Left lung (tissue), 10 donors: ENCODE results near the gene ATP1A3. TPM values are rescaled to one million over a fixed set of nuclear protein-coding genes. Genes with fewer than 3 reads are reported as not detected.
"Not testable (repeated sequence)": the region's sequence is repeated elsewhere in the genome, so short reads cannot be mapped to it uniquely, and the experiment has no call there.

Source experiments
- ATAC-seq: fragments of 200-7000 bp; cut with Tn5 transposase; one replicate; pipeline ENCODE4 v1.9.1; 2020; ENCODE audit warnings: moderate library complexity
- DNase-seq, 4 donors: peaks; one replicate each; pipeline ENCODE4 v3.0.0-alpha.2; 2013 to 2020
- H3K27ac ChIP-seq, 2 donors: fragments of 200-600 bp; sonication (generic) in 1 of 2; one replicate each; pipeline versions ENCODE4 v1.5.0 to v1.8.0; 2020 to 2021
- H3K27me3 ChIP-seq, 2 donors: fragments of 200-600 bp; sonication (generic) in 1 of 2; one replicate each; pipeline versions ENCODE4 v1.5.0 to v1.8.0; 2020 to 2021
- H3K36me3 ChIP-seq, 2 donors: fragments of 200-600 bp; sonication (generic) in 1 of 2; one replicate each; pipeline versions ENCODE4 v1.5.0 to v1.8.0; 2020 to 2021
- H3K4me1 ChIP-seq, 2 donors: fragments of 200-600 bp; one replicate each; pipeline ENCODE4 v1.8.0; 2021
- H3K4me3 ChIP-seq, 2 donors: fragments of 200-600 bp; sonication (generic) in 1 of 2; one replicate each; pipeline versions ENCODE4 v1.5.0 to v1.8.0; 2020 to 2021; ENCODE audit warnings: mild to moderate bottlenecking in 1 of 2
- H3K9me3 ChIP-seq, 2 donors: fragments of 200-600 bp; sonication (generic) in 1 of 2; one replicate each; pipeline versions ENCODE4 v1.5.0 to v1.8.0; 2020 to 2021
- CTCF ChIP-seq, 2 donors: fragments of 200-600 bp; sonication (generic) in 1 of 2; IDR thresholded peaks; one replicate each; pipeline versions ENCODE4 v1.5.0 to v1.8.0; 2021; ENCODE audit warnings: antibody characterized with exemption in 2 of 2
- intact Hi-C, 2 donors: fragments of 100-400 bp; cut with DNase I; formaldehyde crosslinking; loops; one replicate each; pipeline versions ENCODE4 v1.11.2 to v1.14.2; 2022
- polyA plus RNA-seq, 6 donors: library from polyadenylated mRNA; unstranded; fragments of 120-200 nt; gene quantifications; one replicate each; pipeline ENCODE4 v1.2.1, GENCODE V29; 2013; ENCODE audit not compliant: insufficient read length in 6 of 6
- total RNA-seq, 2 donors: library from RNA; stranded (reverse); fragmentation: NEBNext Ultra II Directional; extraction: Animal tissue kit (Norgen Biotek cat#: 25700); gene quantifications; one replicate each; pipeline ENCODE4 v1.2.1, GENCODE V29; 2021
- donor health status: DM: no; HTN: yes; CAD: no.
- donor health status: DM: no; HTN: no; CAD: no.

Gene ATP1A3
- total and polyA plus RNA-seq, 8 donors = 0.20 to 0.86 (median 0.40) TPM; not detected in 3

GRCh38 chr19:42022616-42023015, 28.6 kb upstream of the ATP1A3 start:
- DNase-seq (no peak), ATAC-seq (no peak)
- H3K4me3 ChIP-seq = no peak overlapping the region
- H3K36me3 ChIP-seq = no peaks in the 10 kb centered on the region
- peaks cover 0 to 5% of the 10 kb centered on the region in 2 donors for H3K4me1 ChIP-seq
- H3K9me3 ChIP-seq = no peaks in the 10 kb centered on the region
- intact Hi-C loops = no loop called here
- H3K27ac ChIP-seq = no peak overlapping the region
- peaks cover 0 to 8% of the 10 kb centered on the region in 2 donors for H3K27me3 ChIP-seq
- TF ChIP-seq CTCF (IDR thresholded peaks at IDR 0.05) = no peak

GRCh38 chr19:42021185-42021584, 27.2 kb upstream of the ATP1A3 start:
- Histone ChIP-seq H3K9me3 (no peaks in the 10 kb centered on the region), H3K27me3 (peaks cover 0 to 7% of the 10 kb centered on the region in 2 donors), H3K27ac (no peak overlapping the region), H3K4me1 (peaks cover 0 to 5% of the 10 kb centered on the region in 2 donors), H3K36me3 (no peaks in the 10 kb centered on the region), H3K4me3 (no peak overlapping the region)
- DNase-seq (no peak), ATAC-seq (no peak)
- intact Hi-C loops = no loop called here
- TF ChIP-seq CTCF (IDR thresholded peaks at IDR 0.05) = no peak

GRCh38 chr19:42018503-42019193, 24.6 kb upstream of the ATP1A3 start:
- DNase-seq (no peak), ATAC-seq (no peak)
- peaks cover 0 to 7% of the 10 kb centered on the region in 2 donors for H3K27me3 ChIP-seq
- intact Hi-C loops = no loop called here
- no peaks in the 10 kb centered on the region for H3K4me1 ChIP-seq
- no peak overlapping the region for H3K4me3 ChIP-seq
- no peaks in the 10 kb centered on the region for H3K36me3 ChIP-seq
- no peak for TF ChIP-seq CTCF (IDR thresholded peaks at IDR 0.05)
- H3K9me3 ChIP-seq = no peaks in the 10 kb centered on the region
- H3K27ac ChIP-seq = no peak overlapping the region

GRCh38 chr19:42017040-42017439, 23.0 kb upstream of the ATP1A3 start:
- Histone ChIP-seq H3K4me3 (no peak overlapping the region), H3K27me3 (peaks cover 0 to 7% of the 10 kb centered on the region in 2 donors), H3K27ac (no peak overlapping the region), H3K4me1 (no peaks in the 10 kb centered on the region), H3K36me3 (no peaks in the 10 kb centered on the region), H3K9me3 (no peaks in the 10 kb centered on the region)
- ATAC-seq (no peak), DNase-seq (peak in 1 of 4 donors; percentile 17)
- TF ChIP-seq CTCF (IDR thresholded peaks at IDR 0.05) = no peak
- intact Hi-C loops = no loop called here

GRCh38 chr19:42012747-42013146, 18.7 kb upstream of the ATP1A3 start:
- H3K27ac ChIP-seq, H3K27me3 ChIP-seq, H3K36me3 ChIP-seq, DNase-seq, H3K9me3 ChIP-seq, H3K4me1 ChIP-seq, intact Hi-C loops, H3K4me3 ChIP-seq, ATAC-seq: not testable (repeated sequence)
